RWPE1 (cell line): ENCODE measurements around the gene UPK1A.

Source experiments
- CTCF ChIA-PET: fragments of 350-600 bp; sonication (Branson Sonifier 250); formaldehyde crosslinking; extraction: SDS; loops from one replicate; lab custom pipeline; 2021; lab: Yijun Ruan, JAX
- POLR2A ChIA-PET: fragments of 400-600 bp; formaldehyde crosslinking; extraction: SDS; loops from one replicate; lab custom pipeline; 2020; ENCODE audit warnings: antibody characterized with exemption; ENCODE audit not compliant: low non-redundant PET; lab: Yijun Ruan, JAX
- DNase-seq: peaks from one replicate; pipeline ENCODE4 v3.0.0; 2012; ENCODE audit warnings: low spot score
- H3K27ac ChIP-seq: fragments of 450-650 bp; 2 replicates; pipeline ENCODE4 v1.5.1; 2017
- CTCF ChIP-seq: fragments of 450-650 bp; conservative IDR thresholded peaks from 2 replicates; pipeline ENCODE4 v1.5.1; 2017; ENCODE audit warnings: low read depth, mild to moderate bottlenecking

UPK1A gene

GRCh38 chr19:35665157-35665556, 1.2 kb upstream of the UPK1A start:
- TF ChIP-seq CTCF, result no peak
- POLR2A ChIA-PET, result no interaction called here
- no peak overlapping the region for H3K27ac ChIP-seq
- no peak for DNase-seq
- CTCF ChIA-PET, result no interaction called here

- no peak for DNase-seq
- ChIA-PET POLR2A (interaction anchor here (0.8 kb wide), 1 partner anchor 81 kb away, joined by 3 read pairs; no protein-coding TSS in a partner anchor), CTCF (interaction anchor here (0.7 kb wide), 1 partner anchor 22 kb away, joined by 4 read pairs; no protein-coding TSS in a partner anchor)
- TF ChIP-seq CTCF, result no peak
- no peak overlapping the region for H3K27ac ChIP-seq
These were observed 713 bp upstream of the UPK1A start for GRCh38 chr19:35665604-35666003.

GRCh38 chr19:35669566-35669965, 3.2 kb downstream of the UPK1A start:
- ChIA-PET POLR2A (no interaction called here), CTCF (interaction anchor here (0.5 to 0.7 kb wide), 3 partner anchors 38 to 857 kb away, joined by 3 to 4 read pairs (median 3); no protein-coding TSS in a partner anchor)
- H3K27ac ChIP-seq, result no peak overlapping the region
- TF ChIP-seq CTCF, result no peak
- DNase-seq, result no peak

- ChIA-PET CTCF (interaction anchor here (0.7 kb wide), 2 partner anchors 351 to 856 kb away, joined by 3 to 4 read pairs; no protein-coding TSS in a partner anchor), POLR2A (no interaction called here)
- no peak for TF ChIP-seq CTCF
- no peak for DNase-seq
- H3K27ac ChIP-seq, result no peak overlapping the region
These were observed 3.7 kb downstream of the UPK1A start for GRCh38 chr19:35669974-35670373.

- DNase-seq, result no peak
- TF ChIP-seq CTCF, result no peak
- POLR2A ChIA-PET, result no interaction called here
- no peak overlapping the region for H3K27ac ChIP-seq
- CTCF ChIA-PET, result no interaction called here
These were observed 4.4 kb downstream of the UPK1A start for GRCh38 chr19:35670686-35671085.

GRCh38 chr19:35671818-35672217, 5.5 kb downstream of the UPK1A start:
- TF ChIP-seq CTCF, result no peak
- CTCF ChIA-PET, result no interaction called here
- H3K27ac ChIP-seq, result no peak overlapping the region
- no peak for DNase-seq
- POLR2A ChIA-PET, result no interaction called here
